Endothelial cell of umbilical vein (primary cell): ENCODE results near the gene TUBB1. TPM values are rescaled to one million over a fixed set of nuclear protein-coding genes. Genes with fewer than 3 reads are reported as not detected.

ENCODE experiments used
- BruUV-seq: library from RNA; stranded (reverse); fragments of 400-500 nt; replicated peaks from 2 replicates; lab custom pipeline; 2021; lab: Mats Ljungman, UMichigan
- CTCF ChIA-PET: fragments of 300-600, 350-600 bp; sonication (Branson Sonifier 250); formaldehyde crosslinking; loops from one replicate; lab custom pipeline; 2021; ENCODE audit warnings: antibody characterized with exemption, inconsistent platforms; lab: Charles Lee
- POLR2A ChIA-PET: fragments of 300-600, 350-600 bp; sonication (Branson Sonifier 250); formaldehyde crosslinking; loops from one replicate; lab custom pipeline; 2021; ENCODE audit warnings: antibody characterized with exemption, inconsistent platforms; lab: Charles Lee
- DNase-seq: peaks from one replicate; pipeline ENCODE4 v3.0.0-alpha.2; 2011; ENCODE audit warnings: low read depth, low spot score
- FAIRE-seq: peaks from 2 replicates; lab custom pipeline; 2011; peaks lifted over from hg19 to GRCh38; lab: Jason Lieb, UNC
- H2AFZ ChIP-seq: 2 replicates; pipeline ENCODE4 v1.6.0; 2012; ENCODE audit warnings: low read depth, low read length, control low read depth, inconsistent platforms
- H3K27ac ChIP-seq: 2 replicates; pipeline ENCODE4 v1.5.1; 2011; ENCODE audit warnings: low read depth, mild to moderate bottlenecking, control low read depth, low read length, moderate library complexity; ENCODE audit not compliant: insufficient read depth
- H3K27me3 ChIP-seq, 2 experiments: 2 replicates each; pipeline versions ENCODE4 v1.6.0 to v1.6.1; 2011; ENCODE audit warnings: low read length in 2 of 2, mixed read lengths in 1 of 2; ENCODE audit not compliant: control insufficient read depth in 2 of 2, insufficient read depth in 2 of 2
- H3K36me3 ChIP-seq, 2 experiments: 2 replicates in 1 of 2; 3 replicates in 1 of 2; pipeline ENCODE4 v1.5.1; 2011; ENCODE audit warnings: low read length in 2 of 2, mild to moderate bottlenecking in 1 of 2, moderate library complexity in 1 of 2; ENCODE audit not compliant: control insufficient read depth in 2 of 2, insufficient read depth in 2 of 2; ENCODE audit errors: extremely low read depth in 1 of 2
- H3K4me1 ChIP-seq: 3 replicates; pipeline ENCODE4 v1.5.1; 2011; ENCODE audit warnings: mild to moderate bottlenecking, low read length; ENCODE audit not compliant: control insufficient read depth, insufficient read depth; ENCODE audit errors: extremely low read depth
- H3K4me2 ChIP-seq: 2 replicates; pipeline ENCODE4 v1.6.1; 2011; ENCODE audit warnings: low read length, control low read depth, mixed read lengths; ENCODE audit not compliant: insufficient read depth
- H3K4me3 ChIP-seq, 3 experiments: fragments of 200-600 bp in 1 of 3; sonication (generic), shearing (Covaris generic) in 1 of 3; replicated peaks in 1 of 3; 2 replicates each; pipeline ENCODE4 v1.5.1; 2011 to 2016; ENCODE audit warnings: control low read depth in 3 of 3, low read length in 3 of 3, mild to moderate bottlenecking in 2 of 3, inconsistent platforms in 1 of 3, low read depth in 1 of 3, moderate library complexity in 1 of 3; ENCODE audit not compliant: insufficient read depth in 1 of 3
- H3K79me2 ChIP-seq: 2 replicates; pipeline ENCODE4 v1.6.0; 2012; ENCODE audit warnings: low read length, inconsistent platforms; ENCODE audit not compliant: control insufficient read depth, insufficient read depth
- H3K9ac ChIP-seq: replicated peaks from 2 replicates; pipeline ENCODE3; 2011; ENCODE audit warnings: low read length, control low read depth; ENCODE audit not compliant: insufficient read depth; ENCODE audit errors: extremely low read depth
- H3K9me1 ChIP-seq: replicated peaks from 3 replicates; pipeline ENCODE4 v1.6.0; 2011; ENCODE audit warnings: mild to moderate bottlenecking, low read length; ENCODE audit not compliant: control insufficient read depth, insufficient read depth; ENCODE audit errors: extremely low read depth
- H3K9me3 ChIP-seq: replicated peaks from 2 replicates; pipeline ENCODE4 v1.5.1; 2012; ENCODE audit warnings: low read length, inconsistent platforms; ENCODE audit not compliant: control insufficient read depth, insufficient read depth
- H4K20me1 ChIP-seq: replicated peaks from 2 replicates; pipeline ENCODE3; 2011; ENCODE audit warnings: mild to moderate bottlenecking, low read length; ENCODE audit not compliant: control insufficient read depth, insufficient read depth; ENCODE audit errors: extremely low read depth
- FOS ChIP-seq: IDR thresholded peaks from 2 replicates; pipeline ENCODE4 v1.6.1; 2011; ENCODE audit warnings: mild to moderate bottlenecking, low read length, moderate library complexity, borderline replicate concordance; ENCODE audit not compliant: insufficient read depth
- GATA2 ChIP-seq: IDR thresholded peaks from 2 replicates; pipeline ENCODE4 v1.7.0; 2011; ENCODE audit warnings: low read depth, mild to moderate bottlenecking, moderate library complexity, mixed read lengths, low read length; ENCODE audit not compliant: insufficient read length, insufficient read depth
- JUN ChIP-seq: IDR thresholded peaks from 2 replicates; pipeline ENCODE4 v1.6.1; 2011; ENCODE audit warnings: borderline replicate concordance, low read depth; ENCODE audit not compliant: insufficient read length, insufficient read depth
- MYC ChIP-seq: IDR thresholded peaks from one replicate; pipeline ENCODE4 v1.6.1; 2011; ENCODE audit warnings: mild to moderate bottlenecking, low read depth, low read length
- POLR2A ChIP-seq: IDR thresholded peaks from 2 replicates; pipeline ENCODE4 v1.6.1; 2012; ENCODE audit warnings: low read depth, mild to moderate bottlenecking, control low read depth, low read length
- POLR2AphosphoS5 ChIP-seq: IDR thresholded peaks from 2 replicates; pipeline ENCODE4 v1.6.1; 2012; ENCODE audit warnings: low read depth, mild to moderate bottlenecking, control low read depth, low read length, moderate library complexity; ENCODE audit not compliant: insufficient read depth
- dilution Hi-C: fragments of 300-500 bp; cut with MboI; formaldehyde crosslinking; loops from one replicate; pipeline ENCODE4 v1.15.0; 2019; ENCODE audit warnings: low sequenced_read_pairs; ENCODE audit not compliant: extremely low pct_ligation_motif_present
- intact Hi-C: fragments of 100-400 bp; cut with micrococcal nuclease; formaldehyde crosslinking; loops from one replicate; pipeline ENCODE4 v1.10.0; 2022
- polyA plus RNA-seq, 4 experiments: library from polyadenylated mRNA; depleted of rRNA in 3 of 4; stranded (reverse) in 3 of 4; unstranded in 1 of 4; fragments of >200 nt; gene quantifications; 2 replicates each; pipeline versions ENCODE4 v1.2.1 to v1.2.3, GENCODE V29; 2011 to 2012; ENCODE audit warnings: missing spikeins in 1 of 4
- total RNA-seq: library from RNA; stranded (reverse); gene quantifications from 2 replicates; pipeline ENCODE4 v1.2.3, GENCODE V29; 2021
- TF ChIP-seq, protein P1 (sequence below): IDR thresholded peaks from 2 replicates; pipeline ENCODE4 v1.6.1; 2011; ENCODE audit not compliant: insufficient read depth, insufficient read length

TUBB1 gene
- total and polyA plus RNA-seq, 2 donors (not counting 3 experiments of a cell fraction or from before 2014, with no cell fraction given): 0.04 TPM; not detected in 1

DNA sequence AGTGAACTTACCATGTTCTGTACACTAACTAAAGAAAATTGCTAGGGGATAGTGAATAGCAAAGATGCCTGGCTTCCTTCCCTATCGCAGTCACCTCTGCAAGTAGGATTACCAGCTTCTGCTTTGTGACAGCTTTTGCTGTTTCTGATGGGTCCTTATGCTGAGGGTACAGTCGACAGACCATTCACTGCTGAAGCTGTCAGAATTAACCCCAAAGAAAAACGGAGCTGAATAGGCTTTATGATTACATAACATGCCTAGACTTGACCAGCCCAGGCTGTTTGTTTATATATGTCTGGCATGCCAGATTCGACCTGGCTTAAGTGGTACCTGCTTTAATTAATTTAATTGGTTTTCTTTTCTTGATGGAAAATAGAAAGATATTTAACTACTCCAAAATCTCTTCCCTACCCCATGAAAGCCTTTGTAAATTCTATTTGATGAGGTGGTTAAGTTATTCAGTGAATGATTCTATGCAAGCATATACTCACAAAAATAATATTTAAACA lies 45.0 kb downstream of the TUBB1 start:
- intact Hi-C loops (no loop called here), dilution Hi-C loops (no loop called here)
- Histone ChIP-seq H2AFZ (no peak overlapping the region), H4K20me1 (no peaks in the 10 kb centered on the region), H3K79me2 (no peaks in the 10 kb centered on the region), H3K9me1 (no peaks in the 10 kb centered on the region), H3K27ac (no peak overlapping the region), H3K36me3 (no peaks in the 10 kb centered on the region), H3K4me1 (peaks cover 14% of the 10 kb centered on the region), H3K9me3 (no peaks in the 10 kb centered on the region), H3K9ac (no peak overlapping the region), H3K4me2 (peak overlapping the region; percentile 86), H3K4me3 (no peak overlapping the region), H3K27me3 (peaks cover 4 to 24% of the 10 kb centered on the region in 2 experiments)
- no peak for DNase-seq
- ChIA-PET POLR2A (interaction anchor here (0.9 kb wide), 1 partner anchor 21 kb away, joined by 3 read pairs; no protein-coding TSS in a partner anchor), CTCF (interaction anchor here (0.8 to 2.1 kb wide), 4 partner anchors 8 to 24 kb away, joined by 3 to 10 read pairs (median 4); no protein-coding TSS in a partner anchor)
- BruUV-seq: no TSS peak
- TF ChIP-seq MYC (no peak), POLR2AphosphoS5 (no peak), GATA2 (no peak), FOS (no peak), POLR2A (no peak), JUN (no peak)
- TF ChIP-seq, protein P1, sequence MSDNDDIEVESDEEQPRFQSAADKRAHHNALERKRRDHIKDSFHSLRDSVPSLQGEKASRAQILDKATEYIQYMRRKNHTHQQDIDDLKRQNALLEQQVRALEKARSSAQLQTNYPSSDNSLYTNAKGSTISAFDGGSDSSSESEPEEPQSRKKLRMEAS: no peak
- no peak for FAIRE-seq

DNA sequence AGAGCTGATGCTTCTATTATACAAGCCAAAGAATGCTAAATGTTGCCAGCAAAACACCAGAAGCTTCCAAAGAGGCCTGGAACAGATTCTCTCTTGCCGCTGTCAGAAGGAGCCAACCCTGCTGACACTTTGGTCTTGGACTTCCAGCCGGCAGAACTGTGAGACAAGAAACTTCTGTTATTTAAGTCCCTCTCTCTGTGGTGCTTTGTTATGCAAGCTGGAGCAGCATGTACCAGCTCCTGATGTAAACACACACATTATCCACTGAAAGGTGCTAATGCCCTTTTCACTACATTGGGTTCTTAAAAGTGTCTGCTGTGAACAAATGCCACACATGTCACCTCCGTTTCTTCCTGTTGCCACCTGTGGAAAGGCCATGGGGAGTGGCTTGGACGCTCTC lies 49.3 kb downstream of the TUBB1 start:
- intact Hi-C loops: no loop called here
- Histone ChIP-seq H3K27ac (no peak overlapping the region), H2AFZ (no peak overlapping the region), H3K9ac (no peak overlapping the region), H3K27me3 (peaks cover 7 to 37% of the 10 kb centered on the region in 2 experiments), H3K79me2 (no peaks in the 10 kb centered on the region), H3K4me1 (peaks cover 7% of the 10 kb centered on the region), H4K20me1 (no peaks in the 10 kb centered on the region), H3K4me3 (no peak overlapping the region), H3K9me3 (no peaks in the 10 kb centered on the region), H3K4me2 (no peak overlapping the region), H3K9me1 (no peaks in the 10 kb centered on the region), H3K36me3 (no peaks in the 10 kb centered on the region)
- no TSS peak for BruUV-seq
- CTCF ChIA-PET: interaction anchor here (1.0 kb wide), 1 partner anchor 19 kb away, joined by 4 read pairs; no protein-coding TSS in a partner anchor
- dilution Hi-C loops: no loop called here
- DNase-seq (no peak), FAIRE-seq (no peak)
- POLR2A ChIA-PET: no interaction called here
- no peak for TF ChIP-seq FOS
- TF ChIP-seq, protein P1: no peak
